ENCODE measurements around the gene HPCAL4. TPM values are rescaled to one million over a fixed set of nuclear protein-coding genes. Genes with fewer than 3 reads are reported as not detected.

Gene HPCAL4
- 0.54 to 0.69 TPM (median 0.60 TPM) in 3 replicates for total RNA-seq

- TF ChIP-seq CTCF (IDR thresholded peaks at IDR 0.05; ENCODE audit: unreplicated experiment): no peak
- Mint-ChIP-seq H3K4me3 (peak within 1 kb of the TSS; percentile 53), H3K4me1 (peaks cover 20% of the 10 kb centered on the region), H3K36me3 (no peaks in the 10 kb centered on the region), H3K27ac (no peak within 1 kb of the TSS), H3K9me3 (no peaks in the 10 kb centered on the region), H3K27me3 (ENCODE audit: low read depth) (peaks cover 93% of the 10 kb centered on the region)
- peak; percentile 83 to 94 for DNase-seq (ENCODE audit: low spot score in 2 of 2, unreplicated experiment in 2 of 2)
Measured at GRCh38 chr1:39691383-39692151, at the start of gene HPCAL4. HPCAL4 (minus strand) TSS chr1:39691433; CDS start chr1:39684603, 6,830 bp downstream.

GRCh38 chr1:39738622-39739366 is 47.6 kb upstream of the HPCAL4 start, which contains the start of gene PPIE:
PPIE (plus strand) TSS chr1:39738882; CDS start chr1:39738901, 19 bp downstream.
- Mint-ChIP-seq H3K27ac (peak within 1 kb of the TSS; percentile 93), H3K4me1 (peaks cover 17% of the 10 kb centered on the region), H3K36me3 (peaks cover 14% of the 10 kb centered on the region), H3K9me3 (no peaks in the 10 kb centered on the region), H3K27me3 (ENCODE audit: low read depth) (peaks cover 37% of the 10 kb centered on the region), H3K4me3 (peak within 1 kb of the TSS; percentile 92)
- DNase-seq (ENCODE audit: low spot score in 2 of 2, unreplicated experiment in 2 of 2): peak; percentile 79 to 85
- TF ChIP-seq CTCF (IDR thresholded peaks at IDR 0.05; ENCODE audit: unreplicated experiment): no peak

- peaks cover 17% of the 10 kb centered on the region for H3K4me1 Mint-ChIP-seq
- H3K9me3 Mint-ChIP-seq: no peaks in the 10 kb centered on the region
- peaks cover 7% of the 10 kb centered on the region for H3K36me3 Mint-ChIP-seq
- DNase-seq (ENCODE audit: low spot score in 2 of 2, unreplicated experiment in 2 of 2): no peak
- TF ChIP-seq CTCF (IDR thresholded peaks at IDR 0.05; ENCODE audit: unreplicated experiment): no peak
- H3K4me3 Mint-ChIP-seq: peak overlapping the region; percentile 7
- H3K27ac Mint-ChIP-seq: no peak overlapping the region
- peaks cover 48% of the 10 kb centered on the region for H3K27me3 Mint-ChIP-seq (ENCODE audit: low read depth)
Measured at GRCh38 chr1:39737546-39738169, 46.4 kb upstream of the HPCAL4 start.

- Mint-ChIP-seq H3K9me3 (no peaks in the 10 kb centered on the region), H3K36me3 (no peaks in the 10 kb centered on the region), H3K4me1 (peaks cover 14% of the 10 kb centered on the region), H3K4me3 (no peak overlapping the region), H3K27ac (no peak overlapping the region), H3K27me3 (ENCODE audit: low read depth) (peaks cover 66% of the 10 kb centered on the region)
- DNase-seq (ENCODE audit: low spot score in 2 of 2, unreplicated experiment in 2 of 2): no peak
- no peak for TF ChIP-seq CTCF (IDR thresholded peaks at IDR 0.05; ENCODE audit: unreplicated experiment)
Measured at GRCh38 chr1:39735731-39736130, 44.5 kb upstream of the HPCAL4 start.

GRCh38 chr1:39733161-39733560 is 41.9 kb upstream of the HPCAL4 start:
- Mint-ChIP-seq H3K27ac (no peak overlapping the region), H3K4me1 (peaks cover 2% of the 10 kb centered on the region), H3K4me3 (no peak overlapping the region), H3K36me3 (no peaks in the 10 kb centered on the region), H3K9me3 (no peaks in the 10 kb centered on the region), H3K27me3 (ENCODE audit: low read depth) (peaks cover 92% of the 10 kb centered on the region)
- DNase-seq (ENCODE audit: low spot score in 2 of 2, unreplicated experiment in 2 of 2): no peak
- TF ChIP-seq CTCF (IDR thresholded peaks at IDR 0.05; ENCODE audit: unreplicated experiment): no peak

Data from mesothelial cell of epicardium (in vitro differentiated cells).